ENCODE measurements around the gene TMEM259. TPM values are rescaled to one million over a fixed set of nuclear protein-coding genes. Genes with fewer than 3 reads are reported as not detected.

The TMEM259 gene
- total RNA-seq, 1 experiment from 2014 or later = 155 TPM

DNA sequence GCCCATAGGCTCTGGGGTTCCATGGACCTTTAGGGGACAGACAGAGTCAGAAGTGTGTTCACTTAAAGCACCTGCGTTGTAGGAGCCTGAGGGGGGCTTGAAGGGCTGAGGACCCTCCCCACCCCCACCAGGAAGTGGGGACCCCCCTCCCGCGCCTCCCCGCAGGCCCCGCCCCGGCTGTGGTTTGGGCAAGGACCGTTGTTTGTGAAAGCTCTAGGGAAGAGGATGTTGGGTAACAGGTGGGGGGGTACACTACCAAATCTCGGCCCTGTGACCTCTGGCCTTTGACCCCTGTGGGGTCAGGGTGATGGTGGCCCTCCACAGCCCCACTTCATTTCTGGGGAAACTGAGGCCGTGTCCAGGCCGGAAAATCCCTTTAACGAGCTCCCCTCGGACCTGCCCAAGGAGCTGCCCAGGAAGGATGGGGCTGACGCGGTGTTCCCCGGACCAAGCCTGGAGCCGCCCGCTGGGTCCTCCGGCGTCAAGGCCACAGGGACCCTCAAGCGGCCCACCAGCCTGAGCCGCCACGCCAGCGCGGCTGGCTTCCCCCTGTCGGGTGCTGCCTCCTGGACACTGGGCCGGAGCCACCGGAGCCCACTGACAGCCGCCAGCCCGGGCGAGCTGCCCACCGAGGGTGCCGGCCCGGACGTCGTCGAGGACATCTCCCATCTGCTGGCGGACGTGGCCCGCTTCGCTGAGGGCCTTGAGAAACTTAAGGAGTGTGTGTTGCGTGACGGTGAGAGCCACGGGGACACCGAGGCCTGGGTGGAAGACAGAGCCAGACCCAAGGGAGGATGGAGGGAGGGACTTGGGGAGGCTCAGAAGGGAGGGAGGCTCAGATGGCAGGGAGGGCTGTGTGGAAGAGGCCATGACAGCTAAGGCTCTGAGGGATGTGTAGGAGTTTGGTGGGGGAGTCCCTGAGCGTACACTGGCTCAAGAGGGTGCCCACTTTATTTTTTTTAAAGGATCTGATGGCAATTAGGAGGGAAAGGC, 47.4 kb upstream of the TMEM259 start:
- Histone ChIP-seq H3F3A (ENCODE audit: insufficient read depth, low read depth) (peaks cover 37% of the 10 kb centered on the region), H3K27ac (no peak overlapping the region), H3K4me3 (peak overlapping the region; percentile 71), H3K27me3 (ENCODE audit: insufficient read depth, low read depth) (no peaks in the 10 kb centered on the region), H3K4me1 (replicated peaks; ENCODE audit: insufficient read depth) (peaks cover 19% of the 10 kb centered on the region), H3K36me3 (ENCODE audit: low read depth) (no peaks in the 10 kb centered on the region), H3K4me2 (peak overlapping the region; percentile 97), H3K9me3 (ENCODE audit: insufficient read depth, low read depth) (no peaks in the 10 kb centered on the region), H4K20me1 (ENCODE audit: insufficient read depth) (no peaks in the 10 kb centered on the region), H3K9me2 (ENCODE audit: insufficient read depth) (no peaks in the 10 kb centered on the region), H2AFZ (no peak overlapping the region), H3K79me2 (ENCODE audit: low read depth) (no peaks in the 10 kb centered on the region)
- BruUV-seq (replicated peaks) = no TSS peak
- intact Hi-C loops (cut with micrococcal nuclease; ENCODE audit: unreplicated experiment) = loop anchor here (5.0 kb wide), 1 partner anchor 34 kb away; the partner anchor contains the start of gene GPX4
- TF ChIP-seq, protein P1, sequence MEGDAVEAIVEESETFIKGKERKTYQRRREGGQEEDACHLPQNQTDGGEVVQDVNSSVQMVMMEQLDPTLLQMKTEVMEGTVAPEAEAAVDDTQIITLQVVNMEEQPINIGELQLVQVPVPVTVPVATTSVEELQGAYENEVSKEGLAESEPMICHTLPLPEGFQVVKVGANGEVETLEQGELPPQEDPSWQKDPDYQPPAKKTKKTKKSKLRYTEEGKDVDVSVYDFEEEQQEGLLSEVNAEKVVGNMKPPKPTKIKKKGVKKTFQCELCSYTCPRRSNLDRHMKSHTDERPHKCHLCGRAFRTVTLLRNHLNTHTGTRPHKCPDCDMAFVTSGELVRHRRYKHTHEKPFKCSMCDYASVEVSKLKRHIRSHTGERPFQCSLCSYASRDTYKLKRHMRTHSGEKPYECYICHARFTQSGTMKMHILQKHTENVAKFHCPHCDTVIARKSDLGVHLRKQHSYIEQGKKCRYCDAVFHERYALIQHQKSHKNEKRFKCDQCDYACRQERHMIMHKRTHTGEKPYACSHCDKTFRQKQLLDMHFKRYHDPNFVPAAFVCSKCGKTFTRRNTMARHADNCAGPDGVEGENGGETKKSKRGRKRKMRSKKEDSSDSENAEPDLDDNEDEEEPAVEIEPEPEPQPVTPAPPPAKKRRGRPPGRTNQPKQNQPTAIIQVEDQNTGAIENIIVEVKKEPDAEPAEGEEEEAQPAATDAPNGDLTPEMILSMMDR (conservative IDR thresholded peaks at IDR 0.05) = no peak
- TF ChIP-seq EZH2 (IDR thresholded peaks at IDR 0.05; ENCODE audit: low read depth) = no peak
- no peak for DNase-seq
- CTCF ChIA-PET = no interaction called here
- POLR2A ChIA-PET (ENCODE audit: unreplicated experiment) = interaction anchor here (0.5 kb wide), 1 partner anchor 597 kb away, joined by 6 read pairs; no protein-coding TSS in a partner anchor

DNA sequence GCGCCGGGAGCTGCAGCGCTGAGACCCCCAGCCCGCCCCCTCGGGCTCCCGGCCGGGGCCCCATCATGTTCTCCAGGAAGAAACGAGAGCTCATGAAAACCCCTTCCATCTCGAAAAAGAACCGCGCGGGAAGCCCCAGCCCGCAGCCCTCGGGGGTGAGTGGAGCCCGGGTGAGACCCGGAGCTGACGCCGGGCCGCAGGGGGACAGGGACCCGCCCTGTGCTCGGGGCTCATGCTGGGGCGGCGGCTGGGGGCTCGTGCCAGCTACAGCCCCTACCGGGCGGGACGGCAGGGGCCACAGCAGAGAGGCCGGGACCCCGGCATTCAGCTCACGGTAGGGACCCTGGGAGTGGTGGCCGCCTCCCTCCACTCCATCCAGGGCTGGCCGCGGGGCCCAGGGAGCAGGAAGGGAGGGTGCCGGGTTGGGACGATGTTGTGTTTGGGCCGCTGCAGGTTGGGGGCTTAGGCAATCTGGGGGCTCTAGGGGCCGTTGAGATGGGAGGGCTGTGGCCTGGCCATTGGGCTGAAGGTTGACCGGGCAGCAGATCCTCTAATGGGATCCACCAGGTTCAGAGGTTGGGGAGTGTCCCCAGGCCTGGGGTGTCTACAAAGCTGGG, 46.5 kb upstream of the TMEM259 start:
- H3K4me2 ChIP-seq = peak overlapping the region; percentile 97
- H3K36me3 ChIP-seq (ENCODE audit: low read depth) = no peaks in the 10 kb centered on the region
- ChIA-PET CTCF (interaction anchor here (0.6 kb wide), 1 partner anchor 195 kb away, joined by 3 read pairs; no protein-coding TSS in a partner anchor), POLR2A (ENCODE audit: unreplicated experiment) (interaction anchor here (0.5 to 0.7 kb wide), 3 partner anchors 50 to 598 kb away, joined by 3 to 6 read pairs (median 3); no protein-coding TSS in a partner anchor)
- intact Hi-C loops (cut with micrococcal nuclease; ENCODE audit: unreplicated experiment) = loop anchor here (5.0 kb wide), 1 partner anchor 35 kb away; the partner anchor contains the start of gene GPX4
- H3K79me2 ChIP-seq (ENCODE audit: low read depth) = no peaks in the 10 kb centered on the region
- BruUV-seq (replicated peaks) = no TSS peak
- no peaks in the 10 kb centered on the region for H4K20me1 ChIP-seq (ENCODE audit: insufficient read depth)
- DNase-seq = no peak
- H2AFZ ChIP-seq = peak overlapping the region; percentile 79
- H3K9me3 ChIP-seq (ENCODE audit: insufficient read depth, low read depth) = no peaks in the 10 kb centered on the region
- H3K9me2 ChIP-seq (ENCODE audit: insufficient read depth) = no peaks in the 10 kb centered on the region
- peaks cover 38% of the 10 kb centered on the region for H3F3A ChIP-seq (ENCODE audit: insufficient read depth, low read depth)
- H3K4me3 ChIP-seq = peak overlapping the region; percentile 71
- peaks cover 19% of the 10 kb centered on the region for H3K4me1 ChIP-seq (replicated peaks; ENCODE audit: insufficient read depth)
- no peak overlapping the region for H3K27ac ChIP-seq
- no peaks in the 10 kb centered on the region for H3K27me3 ChIP-seq (ENCODE audit: insufficient read depth, low read depth)
- no peak for TF ChIP-seq EZH2 (IDR thresholded peaks at IDR 0.05; ENCODE audit: low read depth)
- TF ChIP-seq, protein P1 (conservative IDR thresholded peaks at IDR 0.05) = no peak

DNA sequence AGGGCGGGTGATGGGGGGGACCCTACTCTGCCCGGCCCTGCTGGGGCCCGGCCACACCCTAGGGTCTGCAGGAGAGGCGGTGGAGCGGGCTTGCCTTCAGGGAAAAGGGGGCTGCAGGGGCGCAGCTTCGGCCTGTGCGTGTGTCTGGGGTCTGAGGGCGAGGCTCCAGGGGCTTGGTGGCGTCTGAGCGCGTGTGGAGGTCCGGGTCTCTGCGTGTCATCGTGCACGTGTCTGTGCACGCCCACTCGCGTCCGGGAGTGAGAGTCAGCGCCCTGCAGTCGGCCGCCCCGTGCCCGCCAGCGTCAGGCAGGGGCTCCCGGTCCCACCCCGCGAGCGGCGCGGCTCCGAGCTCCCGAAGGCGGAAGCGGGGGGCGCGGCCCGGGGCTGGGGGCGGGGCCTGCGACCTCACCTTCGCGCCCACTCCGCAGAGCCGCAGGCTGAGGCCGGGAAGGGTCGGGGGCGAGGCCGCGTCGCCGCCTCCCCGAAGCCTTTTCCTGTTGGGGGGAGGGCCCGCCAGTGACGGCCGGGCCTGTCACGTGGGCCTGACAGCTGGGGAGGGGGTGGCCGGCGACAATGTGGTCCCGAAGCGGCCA, 45.9 kb upstream of the TMEM259 start, which contains the start of gene ARHGAP45:
Gene ARHGAP45 (plus strand): TSS at position 420 of the 593 bp plus-strand sequence. CDS start 239 bp downstream, outside the sequence.
- no TSS peak for BruUV-seq (replicated peaks)
- Histone ChIP-seq H3K4me2 (peak within 1 kb of the TSS; percentile 97), H2AFZ (peak within 1 kb of the TSS; percentile 79), H3K27me3 (ENCODE audit: insufficient read depth, low read depth) (no peaks in the 10 kb centered on the region), H3K4me3 (peak within 1 kb of the TSS; percentile 71), H3K4me1 (replicated peaks; ENCODE audit: insufficient read depth) (peaks cover 19% of the 10 kb centered on the region), H3F3A (ENCODE audit: insufficient read depth, low read depth) (peaks cover 32% of the 10 kb centered on the region), H3K9me2 (ENCODE audit: insufficient read depth) (no peaks in the 10 kb centered on the region), H3K79me2 (ENCODE audit: low read depth) (no peaks in the 10 kb centered on the region), H3K27ac (peak within 1 kb of the TSS; percentile 57), H3K36me3 (ENCODE audit: low read depth) (no peaks in the 10 kb centered on the region), H3K9me3 (ENCODE audit: insufficient read depth, low read depth) (no peaks in the 10 kb centered on the region), H4K20me1 (ENCODE audit: insufficient read depth) (no peaks in the 10 kb centered on the region)
- ChIA-PET POLR2A (ENCODE audit: unreplicated experiment) (interaction anchor here (0.7 kb wide), 2 partner anchors 50 to 105 kb away, joined by 3 read pairs; no protein-coding TSS in a partner anchor), CTCF (no interaction called here)
- intact Hi-C loops (cut with micrococcal nuclease; ENCODE audit: unreplicated experiment) = loop anchor here (5.0 kb wide), 1 partner anchor 35 kb away; the partner anchor contains the start of gene GPX4
- TF ChIP-seq EZH2 (IDR thresholded peaks at IDR 0.05; ENCODE audit: low read depth) = no peak
- TF ChIP-seq, protein P1 (conservative IDR thresholded peaks at IDR 0.05) = no peak
- peak in 1 of 2 experiments; percentile 36 for DNase-seq
